Right ventricle myocardium superior (tissue), 1 donor: ENCODE measurements around the gene RAX. TPM values are rescaled to one million over a fixed set of nuclear protein-coding genes. Genes with fewer than 3 reads are reported as not detected.

Experiments
- ATAC-seq: fragments of 200-7000 bp; cut with Tn5 transposase; one replicate; pipeline ENCODE4 v1.9.1; 2020; ENCODE audit warnings: mild to moderate bottlenecking; ENCODE audit not compliant: poor library complexity
- DNase-seq: peaks from one replicate; pipeline ENCODE4 v3.0.0-alpha.2; 2020
- intact Hi-C: fragments of 100-400 bp; cut with DNase I; formaldehyde crosslinking; loops from one replicate; pipeline ENCODE4 v1.11.2; 2022
- total RNA-seq: library from RNA; stranded (reverse); fragmentation: NEBNext Ultra II Directional; extraction: Animal tissue kit (Norgen Biotek cat#: 25700); gene quantifications from one replicate; pipeline ENCODE4 v1.2.1, GENCODE V29; 2021
- donor health status: DM: no; HTN: yes; CAD: no; lungs with severe emphysema.

RAX gene
- total RNA-seq, 1 donor from 2014 or later, result not detected

DNA sequence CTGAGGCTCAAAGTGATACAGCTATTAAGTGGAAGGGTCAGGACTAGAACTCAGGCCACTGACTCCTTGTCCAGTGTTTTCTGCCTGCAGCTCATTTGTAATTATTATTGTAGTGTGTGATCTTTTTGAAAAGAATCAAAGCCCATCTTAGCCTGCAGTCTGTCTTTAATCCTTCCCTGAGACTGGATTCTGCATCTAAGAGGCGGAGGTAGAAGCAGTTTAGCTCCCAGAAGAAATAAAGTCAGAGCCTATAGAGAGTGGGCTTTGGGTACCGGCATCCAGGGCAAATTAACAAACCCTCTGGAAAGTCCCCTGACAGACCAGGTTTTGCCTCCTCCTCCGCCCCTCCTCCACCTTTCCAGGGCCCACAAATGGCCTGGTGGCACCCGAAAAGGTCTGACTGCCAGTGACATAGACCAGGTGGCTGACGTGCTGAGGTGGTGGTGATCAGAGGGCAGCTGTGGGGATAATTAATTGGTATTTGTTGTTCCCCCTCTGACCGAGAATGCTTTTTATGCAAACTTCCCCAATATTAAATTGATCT, 2.2 kb upstream of the RAX start:
- no peak for DNase-seq
- intact Hi-C loops, result no loop called here
- no peak for ATAC-seq

GRCh38 chr18:59274533-59274928, 1.3 kb upstream of the RAX start:
- ATAC-seq, result no peak
- DNase-seq, result no peak
- intact Hi-C loops, result no loop called here

GRCh38 chr18:59273759-59274532, 692 bp upstream of the RAX start:
- intact Hi-C loops, result no loop called here
- no peak for DNase-seq
- no peak for ATAC-seq

- intact Hi-C loops, result no loop called here
- ATAC-seq (no peak), DNase-seq (no peak)
Observed at GRCh38 chr18:59272221-59272888, 899 bp downstream of the RAX start.

DNA sequence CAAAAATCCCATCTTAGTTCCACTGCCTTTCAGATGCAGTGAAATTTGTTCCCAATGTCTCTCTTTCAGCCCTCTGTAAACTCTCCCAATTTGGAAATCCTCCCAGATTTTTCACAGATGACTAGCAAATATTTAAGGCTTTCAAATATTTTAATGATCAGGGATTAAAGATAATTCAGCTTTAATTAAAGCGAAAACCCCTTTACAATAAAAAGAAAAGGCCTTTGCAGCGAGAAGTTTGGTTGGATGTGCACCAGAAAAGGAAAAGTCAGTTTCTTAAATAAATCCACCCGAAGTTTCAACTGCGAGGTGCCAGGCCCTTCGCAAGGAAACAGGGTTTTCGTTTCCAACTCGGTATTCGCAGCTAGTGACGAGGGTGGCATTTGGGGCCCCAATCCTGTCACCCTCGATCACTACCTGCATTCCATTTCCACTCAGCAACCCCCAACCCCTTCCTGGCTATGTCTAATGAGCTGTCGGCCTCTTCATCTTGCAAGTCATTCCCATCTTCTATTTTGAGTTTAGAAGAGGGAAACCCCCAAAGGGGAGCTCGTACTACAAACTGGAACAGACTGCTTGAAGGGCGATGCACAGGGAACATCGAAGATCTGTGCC, 1.5 kb downstream of the RAX start:
- intact Hi-C loops, result no loop called here
- DNase-seq (no peak), ATAC-seq (no peak)

- DNase-seq (no peak), ATAC-seq (no peak)
- intact Hi-C loops, result no loop called here
Observed at GRCh38 chr18:59270689-59271257, 2.5 kb downstream of the RAX start.

DNA sequence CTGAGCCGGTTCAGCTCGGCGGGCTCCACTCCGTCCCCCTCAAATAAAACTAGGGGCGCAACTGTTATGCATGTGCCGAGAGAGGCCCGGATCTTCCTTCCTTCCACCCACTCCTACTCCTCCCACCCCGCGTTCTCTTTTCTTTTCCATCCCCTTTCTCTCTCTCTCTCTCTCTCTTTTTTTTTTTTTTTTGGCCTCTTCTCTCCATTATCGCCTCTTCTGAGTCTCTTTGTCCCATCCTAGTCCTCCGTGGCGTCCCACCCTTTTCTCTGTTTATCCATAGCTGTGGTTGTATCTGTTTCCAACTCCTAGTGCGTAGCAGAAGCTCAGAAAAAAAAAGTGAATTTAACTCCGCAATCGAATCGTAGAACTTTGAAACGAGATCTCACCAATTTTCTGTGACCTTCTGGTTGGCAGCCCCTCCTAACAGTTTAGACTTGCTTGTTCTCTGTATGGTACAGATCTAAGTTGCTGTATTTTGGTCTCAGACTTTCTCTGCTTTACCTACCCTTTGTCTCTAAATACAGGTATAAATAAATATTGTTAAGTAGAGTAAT, 3.6 kb downstream of the RAX start:
- ATAC-seq (no peak), DNase-seq (no peak)
- intact Hi-C loops, result no loop called here

- DNase-seq, result no peak
- peak; percentile 43 for ATAC-seq
- intact Hi-C loops, result no loop called here
Observed at GRCh38 chr18:59268721-59269562, 4.3 kb downstream of the RAX start.

DNA sequence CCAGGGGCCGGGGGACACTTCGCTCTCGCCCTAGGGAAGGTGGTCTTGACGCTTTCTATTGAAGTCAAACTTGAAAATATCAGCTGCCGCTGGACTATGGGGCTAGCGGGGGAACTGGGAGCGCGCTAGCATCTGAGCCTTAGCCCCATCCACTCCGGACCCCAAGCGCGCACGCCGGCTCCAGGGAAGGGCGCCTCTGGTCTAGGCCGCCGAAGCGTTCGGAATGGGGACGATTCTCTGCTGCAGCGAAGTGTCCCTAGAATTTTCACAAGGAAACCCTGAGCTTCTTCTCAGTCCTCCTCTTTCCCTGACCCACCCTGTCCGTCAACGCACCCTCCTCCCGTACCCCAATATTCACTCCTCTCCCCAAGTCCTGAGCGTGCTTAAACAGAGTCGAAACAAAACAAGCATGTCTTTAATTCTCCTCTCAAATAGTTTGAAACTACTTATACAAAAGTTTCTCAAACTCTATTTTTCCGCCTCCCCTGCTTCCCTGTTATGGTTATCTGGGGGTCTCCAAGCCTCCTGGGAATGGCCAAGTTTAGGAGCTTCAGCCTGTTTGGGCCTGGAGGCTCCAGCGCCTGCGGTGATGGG, 5.0 kb downstream of the RAX start:
- intact Hi-C loops, result no loop called here
- ATAC-seq, result no peak
- DNase-seq, result no peak

DNA sequence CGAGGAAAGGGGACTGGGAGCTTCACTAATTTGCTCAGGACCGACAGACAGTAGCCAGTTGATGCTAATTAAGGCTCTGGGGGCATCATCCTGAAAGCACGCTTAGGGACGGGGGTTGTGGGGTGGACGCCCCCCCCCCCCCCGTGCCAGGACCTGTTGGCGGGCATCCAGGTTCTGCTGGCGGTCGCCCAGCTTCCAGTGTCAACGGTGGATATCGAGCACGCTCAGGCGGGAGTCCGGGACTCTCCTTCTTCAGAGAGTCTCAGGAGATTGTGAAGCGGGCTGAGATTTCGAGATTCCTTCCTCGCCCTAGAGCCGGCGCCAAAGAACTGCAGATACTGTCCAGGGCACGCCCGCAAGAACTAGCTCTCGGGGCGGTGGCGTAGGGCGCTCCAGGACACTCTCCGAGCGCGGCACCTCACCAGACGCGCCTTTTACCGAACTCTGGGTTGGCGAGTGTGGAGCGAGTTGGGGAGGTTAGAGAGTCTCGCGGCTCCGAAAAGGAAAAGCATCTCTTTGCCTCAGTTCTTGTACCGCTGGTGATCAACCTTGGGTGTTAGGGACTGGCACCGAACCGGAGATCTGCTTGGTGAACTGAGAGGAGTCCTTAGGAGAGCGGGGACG, 5.6 kb downstream of the RAX start:
- intact Hi-C loops, result no loop called here
- no peak for ATAC-seq

GRCh38 chr18:59266886-59267502, 6.3 kb downstream of the RAX start:
- no peak for DNase-seq
- intact Hi-C loops, result no loop called here
- no peak for ATAC-seq

More for the DNA sequence above, 5.6 kb downstream of the RAX start:
- DNase-seq, result no peak

- no peak for ATAC-seq
- intact Hi-C loops, result no loop called here
- DNase-seq, result no peak
Observed at GRCh38 chr18:59266459-59266858, 6.8 kb downstream of the RAX start.

- intact Hi-C loops, result no loop called here
- no peak for DNase-seq
- ATAC-seq, result no peak
Observed at GRCh38 chr18:59265974-59266369, 7.3 kb downstream of the RAX start.

DNA sequence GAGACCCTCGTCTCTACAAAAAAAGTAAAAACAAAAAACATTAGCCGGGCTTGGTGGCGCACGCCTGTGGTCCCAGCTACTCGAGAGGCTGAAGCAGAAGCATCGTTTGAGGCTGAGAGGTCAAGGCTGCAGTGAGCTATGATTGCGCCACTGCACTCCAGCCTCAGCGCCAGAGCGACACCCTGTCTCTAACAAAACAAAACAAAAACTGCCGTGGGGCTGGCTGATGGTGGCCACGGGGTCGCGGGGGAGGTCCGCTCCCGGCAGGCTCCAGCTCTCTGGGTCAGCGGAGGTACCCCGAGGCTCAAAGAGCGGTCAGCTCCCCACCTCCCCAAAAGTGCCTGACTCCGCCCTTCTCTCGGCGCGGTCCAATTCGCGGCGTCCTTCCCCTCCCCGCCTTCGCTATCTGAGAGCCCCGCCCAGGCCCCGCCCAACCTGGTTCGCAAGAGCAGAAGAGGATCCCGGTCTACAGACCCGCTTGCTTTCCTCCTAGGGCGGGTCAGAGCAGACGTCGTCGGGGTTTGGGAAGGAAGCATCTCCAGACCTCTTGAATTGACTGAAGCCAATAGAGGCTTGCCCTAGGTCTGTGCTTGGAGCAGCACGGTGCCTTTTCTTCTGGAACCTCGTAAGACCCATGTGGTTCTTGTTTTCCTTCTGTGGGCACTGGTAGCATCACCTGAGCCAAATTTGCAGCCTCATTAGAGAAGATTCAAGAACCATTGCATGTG, 7.8 kb downstream of the RAX start:
- DNase-seq (no peak), ATAC-seq (no peak)
- intact Hi-C loops, result no loop called here

GRCh38 chr18:59264651-59265245, 8.5 kb downstream of the RAX start:
- DNase-seq (no peak), ATAC-seq (no peak)
- intact Hi-C loops, result no loop called here

DNA sequence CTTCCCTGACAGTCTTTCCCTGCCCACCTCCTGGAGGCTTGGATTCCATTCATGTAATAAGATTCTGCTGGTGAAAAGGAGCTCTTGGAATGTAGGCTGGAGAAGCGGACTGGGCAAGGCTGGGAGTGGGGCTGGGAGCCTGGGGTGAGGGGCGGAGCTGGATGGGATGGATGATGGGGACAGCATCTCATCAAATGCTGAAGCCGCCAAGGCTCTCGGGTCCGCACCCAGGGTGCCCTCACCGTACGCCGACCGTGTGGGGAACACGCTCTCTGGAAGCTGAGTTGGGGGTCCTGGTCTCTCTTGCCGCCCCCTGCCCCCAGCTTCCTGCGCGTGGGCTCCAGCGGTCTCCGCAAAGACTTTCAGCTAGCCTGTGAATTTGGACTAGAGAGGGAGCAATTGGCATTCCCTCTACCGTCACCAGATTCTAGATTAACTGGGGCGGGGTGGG, 9.1 kb downstream of the RAX start:
- intact Hi-C loops, result no loop called here
- ATAC-seq (no peak), DNase-seq (no peak)
